ENCODE data around the gene MAP2K4.
"Not testable (repeated sequence)": the region's sequence is repeated elsewhere in the genome, so short reads cannot be mapped to it uniquely, and the experiment has no call there.

The MAP2K4 gene

DNA sequence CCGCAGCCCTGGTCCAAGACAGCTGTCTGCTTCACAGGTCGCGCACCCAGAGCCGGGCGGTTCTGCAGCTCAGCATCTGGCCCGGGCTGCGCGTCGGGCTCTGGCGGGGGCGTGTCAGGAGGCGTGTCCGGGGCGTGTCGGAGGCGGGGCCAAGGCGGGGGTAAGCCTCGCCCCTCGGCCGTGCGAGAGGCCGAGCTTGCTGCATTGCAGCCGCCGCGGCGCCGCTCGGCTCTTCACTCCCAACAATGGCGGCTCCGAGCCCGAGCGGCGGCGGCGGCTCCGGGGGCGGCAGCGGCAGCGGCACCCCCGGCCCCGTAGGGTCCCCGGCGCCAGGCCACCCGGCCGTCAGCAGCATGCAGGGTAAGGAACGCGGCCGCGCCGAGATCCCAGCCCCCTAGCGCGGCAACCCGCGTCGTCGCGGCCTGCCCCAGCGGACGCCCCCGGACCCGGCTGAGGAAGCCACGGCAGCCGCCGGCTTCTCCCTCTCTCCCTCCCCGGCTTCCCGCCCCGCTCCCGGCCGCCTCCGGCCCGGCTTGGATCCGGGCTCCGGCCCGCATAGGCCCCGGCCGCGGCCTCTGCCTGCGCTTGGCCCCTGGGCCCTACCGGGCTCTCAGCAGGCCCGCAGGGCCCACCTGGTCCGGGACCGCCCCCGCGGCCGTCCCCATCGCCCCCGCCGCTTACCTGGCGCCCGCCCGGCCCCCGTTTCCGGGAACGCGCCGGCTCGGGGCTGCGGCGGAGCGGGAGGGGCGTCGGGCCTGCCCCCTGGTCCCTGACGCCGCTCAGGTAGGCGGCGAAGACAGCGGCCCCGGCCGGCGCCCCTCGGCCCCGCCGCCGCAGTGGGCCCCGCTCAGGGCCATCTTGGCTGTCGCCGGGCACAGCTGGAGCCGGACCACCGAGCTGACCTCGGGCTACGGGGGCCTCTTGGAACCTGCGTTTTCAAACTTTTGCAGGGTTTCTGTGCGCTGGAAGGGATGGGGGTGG, at the start of gene MAP2K4:
TSS of gene MAP2K4 (plus strand) at position 236 of the 981 bp plus-strand sequence. CDS start at position 246, 10 bp downstream.
- in situ Hi-C loops (cut with MboI; ENCODE audit: low sequenced_read_pairs) = no loop called here

GRCh38 chr17:11972741-11973140, 47.9 kb upstream of the MAP2K4 start:
- in situ Hi-C loops (cut with MboI; ENCODE audit: low sequenced_read_pairs) = not testable (repeated sequence)

DNA sequence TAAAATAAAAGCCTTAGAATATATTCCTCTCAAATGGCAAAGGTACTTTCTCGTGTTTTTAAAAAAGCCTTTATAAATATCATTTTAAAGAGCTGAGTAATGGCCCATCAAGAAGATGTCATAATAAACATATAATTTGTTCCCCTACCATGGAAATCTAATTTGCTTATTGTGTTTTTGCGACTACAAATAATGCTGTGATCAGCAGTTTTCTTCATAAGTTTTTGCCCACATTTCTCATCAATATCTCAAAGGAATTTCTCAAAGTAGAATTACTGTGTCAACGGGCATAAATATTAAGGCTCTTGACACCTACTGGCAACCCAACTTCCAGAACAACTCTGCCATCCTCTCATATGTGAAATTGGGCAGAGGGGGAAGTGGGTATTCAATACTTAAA, 40.9 kb upstream of the MAP2K4 start:
- in situ Hi-C loops (cut with MboI; ENCODE audit: low sequenced_read_pairs) = no loop called here

- in situ Hi-C loops (cut with MboI; ENCODE audit: low sequenced_read_pairs) = no loop called here
These were observed 39.9 kb upstream of the MAP2K4 start for GRCh38 chr17:11980813-11981212.

- in situ Hi-C loops (cut with MboI; ENCODE audit: low sequenced_read_pairs) = no loop called here
These were observed 38.8 kb upstream of the MAP2K4 start for GRCh38 chr17:11981862-11982261.

GRCh38 chr17:11986179-11986941, 34.3 kb upstream of the MAP2K4 start:
- in situ Hi-C loops (cut with MboI; ENCODE audit: low sequenced_read_pairs) = no loop called here

DNA sequence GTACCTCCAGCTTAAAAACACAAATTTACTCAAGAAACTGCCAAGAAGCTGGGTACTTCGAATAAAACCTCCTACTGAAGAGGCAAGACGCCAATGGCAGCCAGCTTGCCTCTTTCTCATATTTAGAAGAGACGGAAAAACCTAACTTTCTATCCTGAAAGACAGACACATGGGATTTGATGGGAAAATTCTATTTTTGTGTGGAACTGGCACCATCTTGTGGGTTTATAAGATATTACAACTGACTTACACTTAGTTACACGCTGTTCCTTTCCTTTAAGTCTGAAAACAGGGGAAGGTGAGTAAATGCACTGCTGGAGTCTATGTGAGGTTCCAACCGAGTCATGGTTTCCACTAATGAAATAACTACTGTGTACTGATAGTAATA, 33.7 kb upstream of the MAP2K4 start:
- in situ Hi-C loops (cut with MboI; ENCODE audit: low sequenced_read_pairs) = no loop called here

DNA sequence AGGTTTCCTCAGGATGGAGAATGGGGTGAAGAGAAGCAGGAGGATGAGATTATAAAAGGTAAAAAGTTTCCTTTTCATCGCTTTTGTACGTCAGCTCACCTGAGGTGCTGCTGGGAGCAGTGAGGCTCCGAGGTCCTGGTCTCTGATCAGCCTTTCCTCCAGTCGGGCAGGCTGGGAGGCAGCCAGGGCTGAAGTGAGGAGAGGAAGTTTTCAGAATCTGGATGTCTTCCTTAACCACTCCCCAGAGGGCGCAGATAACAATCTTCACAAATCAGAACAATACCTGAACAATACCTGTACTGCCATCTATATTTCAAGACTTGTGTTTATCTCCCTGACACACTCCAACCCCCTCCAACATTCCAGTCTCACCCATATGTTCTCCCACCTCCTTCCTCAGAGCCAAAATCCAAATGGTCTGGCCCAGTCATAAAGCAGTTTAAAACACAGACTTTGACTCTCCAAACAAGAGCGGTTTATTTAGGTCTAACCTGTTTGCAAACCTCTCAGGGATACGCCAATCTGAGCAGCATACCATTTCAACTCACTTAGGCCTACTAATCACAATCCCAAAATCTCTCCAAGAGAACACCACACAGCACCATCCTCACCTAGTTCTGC, 30.2 kb upstream of the MAP2K4 start:
- in situ Hi-C loops (cut with MboI; ENCODE audit: low sequenced_read_pairs) = no loop called here

DNA sequence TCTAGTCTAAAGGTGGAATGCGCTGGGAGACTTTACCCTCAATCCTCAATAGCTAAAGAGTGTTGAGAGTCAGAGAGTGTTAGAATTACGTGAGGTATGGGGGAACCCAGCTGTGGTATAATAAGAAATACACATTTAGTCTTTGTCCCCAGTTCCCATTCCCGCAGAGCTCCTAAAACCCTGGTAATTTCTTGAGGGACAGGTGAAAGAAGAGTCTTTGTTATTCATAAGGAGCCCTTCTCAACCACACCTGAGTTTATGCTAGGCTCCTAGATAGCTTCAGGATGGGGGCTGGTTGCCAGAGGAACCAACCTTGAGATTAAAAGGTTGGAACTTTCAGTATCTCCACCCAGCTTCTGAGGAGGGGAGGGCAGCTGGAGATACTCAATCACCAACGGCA, 29.2 kb upstream of the MAP2K4 start:
- in situ Hi-C loops (cut with MboI; ENCODE audit: low sequenced_read_pairs) = no loop called here

GRCh38 chr17:11996722-11997146, 23.9 kb upstream of the MAP2K4 start:
- in situ Hi-C loops (cut with MboI; ENCODE audit: low sequenced_read_pairs) = no loop called here

DNA sequence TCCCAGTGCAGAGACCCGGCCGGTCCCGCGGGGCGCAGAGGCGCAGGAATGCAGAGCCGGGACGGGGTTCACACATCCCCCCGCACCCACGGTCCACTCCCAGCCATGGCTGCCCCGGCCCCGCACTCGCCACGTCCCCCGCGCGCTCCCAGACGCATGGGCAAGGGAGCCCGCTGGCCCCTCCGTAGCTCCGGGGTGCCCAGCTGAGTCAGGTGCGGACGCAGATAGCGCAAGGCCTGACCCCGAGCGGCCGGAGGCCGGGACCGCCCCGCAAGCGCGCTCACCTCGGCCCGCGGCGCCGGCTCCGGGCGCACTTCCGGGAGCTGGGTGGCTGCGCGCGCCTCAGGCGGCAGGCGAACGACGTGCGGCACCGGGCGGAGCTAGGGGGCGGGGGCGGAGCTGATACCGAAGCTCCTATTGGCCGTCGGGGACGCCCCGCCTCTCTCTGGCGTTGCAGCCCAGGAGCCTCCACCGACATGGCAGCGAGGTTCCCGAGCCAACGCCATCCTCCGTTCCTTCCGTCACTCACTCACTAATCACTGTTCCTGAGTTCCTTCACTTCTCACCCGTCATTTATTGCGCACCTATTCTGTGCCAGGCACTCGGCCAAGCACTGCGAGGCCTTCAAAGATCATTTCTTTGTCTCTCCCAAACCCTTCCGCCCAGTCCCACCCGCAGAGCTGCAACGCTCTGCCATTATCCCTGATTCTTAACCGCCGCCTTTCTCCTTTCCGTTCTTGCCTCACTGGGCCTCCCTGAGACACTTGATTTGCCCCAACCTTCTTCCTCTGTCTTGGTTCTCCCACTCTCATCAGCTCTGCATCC, 23.3 kb upstream of the MAP2K4 start, which contains the start of gene ZNF18:
TSS of gene ZNF18 (minus strand) at position 329 of the 825 bp plus-strand sequence. CDS start 4,646 bp downstream, outside the sequence.
- in situ Hi-C loops (cut with MboI; ENCODE audit: low sequenced_read_pairs) = no loop called here

DNA sequence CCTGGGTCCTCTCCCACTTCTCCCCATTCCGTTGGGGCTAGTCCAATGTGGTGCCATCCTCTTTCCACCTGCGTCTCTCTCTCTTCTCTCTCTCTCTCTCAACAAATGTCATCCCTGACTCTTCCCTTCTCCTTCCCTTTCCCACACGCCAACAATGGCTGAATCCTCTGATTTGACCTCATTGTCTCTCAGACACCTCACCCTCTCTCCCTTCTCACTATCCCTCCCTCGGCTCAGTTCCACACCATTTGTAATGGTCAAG, 22.8 kb upstream of the MAP2K4 start:
- in situ Hi-C loops (cut with MboI; ENCODE audit: low sequenced_read_pairs) = no loop called here

- in situ Hi-C loops (cut with MboI; ENCODE audit: low sequenced_read_pairs) = no loop called here
These were observed 21.0 kb upstream of the MAP2K4 start for GRCh38 chr17:11999696-12000095.

DNA sequence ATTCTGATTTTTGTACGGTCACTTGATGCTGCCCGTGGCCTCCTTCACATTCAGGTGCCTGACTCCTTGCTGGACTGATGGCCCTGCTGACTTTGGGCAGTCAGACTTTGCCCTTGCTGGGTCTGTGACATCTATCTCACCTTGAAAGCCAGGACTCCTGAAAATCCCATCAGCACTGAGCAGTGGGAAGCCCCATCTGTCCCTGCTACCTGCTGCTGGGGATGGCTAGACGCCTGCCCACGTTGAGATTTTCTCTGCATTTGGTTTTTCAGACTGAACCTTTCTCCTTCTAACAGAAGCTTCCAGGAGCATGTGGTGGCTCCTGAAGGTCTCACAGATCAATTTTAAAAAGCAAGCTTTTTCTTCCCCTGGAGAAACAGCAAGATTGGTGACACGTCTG, 13.2 kb upstream of the MAP2K4 start:
- in situ Hi-C loops (cut with MboI; ENCODE audit: low sequenced_read_pairs) = no loop called here

GRCh38 chr17:12021623-12022140, 1.0 kb downstream of the MAP2K4 start:
- in situ Hi-C loops (cut with MboI; ENCODE audit: low sequenced_read_pairs) = no loop called here

DNA sequence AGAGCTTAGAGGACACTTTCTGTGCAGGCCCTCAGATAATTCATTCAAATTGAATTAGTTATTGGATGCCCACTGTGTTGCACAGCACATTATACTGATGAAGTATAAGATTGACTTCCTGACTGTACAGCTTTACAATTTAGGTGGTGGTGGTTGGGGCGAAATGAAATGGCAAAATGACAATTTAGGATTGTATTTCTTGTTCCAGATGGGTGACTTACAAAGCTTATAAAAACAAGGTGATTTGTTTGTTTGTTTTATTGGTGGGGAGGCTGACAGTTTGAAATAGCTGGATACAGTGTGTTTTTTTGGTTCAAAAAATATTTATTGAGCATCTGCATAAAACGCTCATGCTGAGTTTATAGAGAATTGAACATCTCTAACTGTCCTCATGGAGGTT, 1.6 kb downstream of the MAP2K4 start:
- in situ Hi-C loops (cut with MboI; ENCODE audit: low sequenced_read_pairs) = no loop called here

GRCh38 chr17:12024327-12024726, 3.6 kb downstream of the MAP2K4 start:
- in situ Hi-C loops (cut with MboI; ENCODE audit: low sequenced_read_pairs) = no loop called here

DNA sequence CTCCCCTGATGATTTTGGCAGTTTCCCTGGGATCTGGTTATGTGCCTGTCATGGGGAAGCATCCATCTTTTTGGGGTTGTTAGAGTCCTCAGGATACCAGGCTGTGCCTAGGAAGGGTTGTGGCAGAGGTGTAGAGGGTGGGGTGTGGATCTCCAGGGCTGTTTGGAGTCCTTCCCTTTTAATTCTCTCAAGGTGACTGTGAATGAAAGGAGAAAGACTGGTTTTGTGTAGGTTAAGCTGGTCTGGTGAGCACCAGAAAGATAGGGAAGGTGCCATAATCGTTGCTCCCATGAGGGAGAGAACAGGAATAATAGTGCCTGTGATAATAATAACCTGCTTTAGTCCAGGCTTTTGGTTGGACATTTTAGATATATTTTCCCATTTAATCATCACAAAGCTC, 7.0 kb downstream of the MAP2K4 start:
- in situ Hi-C loops (cut with MboI; ENCODE audit: low sequenced_read_pairs) = no loop called here

DNA sequence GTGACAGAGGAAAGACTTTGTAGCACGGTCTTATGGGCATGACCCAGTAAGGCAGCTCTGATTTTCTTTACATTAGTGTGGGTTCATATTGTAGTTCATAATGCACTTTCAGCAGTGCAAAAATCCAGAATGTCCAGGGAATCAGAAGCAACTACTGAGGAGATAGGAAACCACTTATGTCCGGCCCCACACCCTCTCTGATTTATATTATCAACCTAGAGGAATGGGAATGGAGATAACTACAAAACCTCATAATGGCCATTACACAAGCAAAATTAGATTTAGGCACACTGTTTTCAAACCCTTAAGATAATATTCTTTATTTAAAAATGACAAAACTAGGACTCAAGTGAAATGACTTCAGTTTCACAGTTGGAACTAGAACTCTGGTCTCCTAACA, 7.9 kb downstream of the MAP2K4 start:
- in situ Hi-C loops (cut with MboI; ENCODE audit: low sequenced_read_pairs) = no loop called here

GRCh38 chr17:12034538-12034937, 13.9 kb downstream of the MAP2K4 start:
- in situ Hi-C loops (cut with MboI; ENCODE audit: low sequenced_read_pairs) = no loop called here
